HG03432 (cell line): ENCODE measurements around the gene CDR2L.
"Not testable (repeated sequence)": the region's sequence is repeated elsewhere in the genome, so short reads cannot be mapped to it uniquely, and the experiment has no call there.

Experiments used
- ATAC-seq: cut with Tn5 transposase; IDR thresholded peaks from one replicate; pipeline ENCODE4 v1.9.1; 2021; ENCODE audit warnings: mild to moderate bottlenecking, moderate library complexity; ENCODE audit not compliant: unreplicated experiment

Gene CDR2L

DNA sequence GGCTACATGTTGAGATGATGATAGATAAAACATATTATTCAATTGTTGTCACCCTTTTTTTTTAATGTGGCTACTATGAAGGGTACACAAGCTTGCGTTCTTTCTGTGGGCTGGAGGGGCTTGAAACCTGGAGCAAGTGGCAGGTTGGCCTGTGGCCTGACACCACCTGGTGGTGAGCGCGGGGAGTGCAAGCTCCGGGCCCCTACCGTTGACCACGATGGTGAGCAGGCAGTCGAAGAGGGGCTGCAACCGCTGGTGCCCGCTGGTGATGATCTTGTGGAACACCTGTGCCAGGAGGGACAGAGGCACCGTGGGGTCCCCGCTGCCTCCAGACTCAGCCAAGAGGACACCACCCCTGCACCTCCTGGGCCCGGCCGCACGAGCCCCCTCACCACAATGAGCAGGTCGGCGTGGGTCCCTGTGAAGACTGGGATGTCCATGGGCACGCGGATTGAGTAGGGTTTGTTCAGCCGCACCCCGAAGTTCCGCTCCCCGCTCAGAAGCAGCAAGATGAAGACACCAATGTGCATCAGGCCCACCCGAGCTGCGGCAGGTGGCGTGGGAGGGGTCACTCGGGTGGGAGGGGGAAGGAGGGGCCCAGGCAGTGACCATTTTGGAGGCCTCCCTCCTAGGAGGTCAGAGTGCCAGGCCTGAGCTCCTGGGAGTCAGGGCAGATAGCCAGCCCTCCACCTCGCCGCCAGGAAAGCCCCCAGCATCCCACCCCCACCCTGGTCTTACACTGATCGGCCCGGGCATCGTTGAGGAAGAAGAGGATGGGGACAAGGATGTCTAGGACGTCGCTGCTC lies 29.3 kb upstream of the CDR2L start:
- no peak for ATAC-seq

DNA sequence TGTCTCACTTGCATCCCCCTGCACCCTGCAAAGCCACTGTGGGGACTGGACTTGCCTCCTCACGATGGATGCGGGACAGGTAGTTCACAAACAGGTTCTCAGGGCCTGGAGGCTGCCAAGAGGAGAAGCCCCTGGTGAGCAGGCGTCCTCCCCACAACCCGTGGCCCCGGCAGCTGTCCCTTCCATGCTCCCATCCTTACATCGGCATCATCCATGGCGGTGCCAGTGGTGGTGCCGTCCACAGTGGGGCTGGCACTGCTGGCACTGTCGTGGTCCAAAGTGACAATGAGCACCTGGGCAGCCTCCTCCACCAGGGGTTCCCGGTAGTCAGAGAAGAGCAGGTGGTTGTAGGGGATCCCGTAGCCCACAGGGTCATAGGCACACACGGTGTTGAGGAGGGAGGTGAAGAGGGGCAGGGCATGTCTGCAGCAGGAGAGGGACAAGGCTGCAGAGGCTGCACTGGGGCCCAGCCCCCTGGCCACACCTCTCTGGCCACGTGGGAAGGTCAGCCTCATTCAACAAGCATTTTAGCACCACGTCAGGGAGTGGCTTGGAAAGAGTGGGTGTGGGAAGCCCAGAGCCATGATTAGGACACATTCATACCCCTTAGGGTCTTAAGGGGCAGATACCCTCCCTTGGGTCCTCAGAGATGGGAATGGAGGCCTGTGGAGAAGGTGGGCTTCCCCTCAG lies 27.5 kb upstream of the CDR2L start:
- ATAC-seq: no peak

DNA sequence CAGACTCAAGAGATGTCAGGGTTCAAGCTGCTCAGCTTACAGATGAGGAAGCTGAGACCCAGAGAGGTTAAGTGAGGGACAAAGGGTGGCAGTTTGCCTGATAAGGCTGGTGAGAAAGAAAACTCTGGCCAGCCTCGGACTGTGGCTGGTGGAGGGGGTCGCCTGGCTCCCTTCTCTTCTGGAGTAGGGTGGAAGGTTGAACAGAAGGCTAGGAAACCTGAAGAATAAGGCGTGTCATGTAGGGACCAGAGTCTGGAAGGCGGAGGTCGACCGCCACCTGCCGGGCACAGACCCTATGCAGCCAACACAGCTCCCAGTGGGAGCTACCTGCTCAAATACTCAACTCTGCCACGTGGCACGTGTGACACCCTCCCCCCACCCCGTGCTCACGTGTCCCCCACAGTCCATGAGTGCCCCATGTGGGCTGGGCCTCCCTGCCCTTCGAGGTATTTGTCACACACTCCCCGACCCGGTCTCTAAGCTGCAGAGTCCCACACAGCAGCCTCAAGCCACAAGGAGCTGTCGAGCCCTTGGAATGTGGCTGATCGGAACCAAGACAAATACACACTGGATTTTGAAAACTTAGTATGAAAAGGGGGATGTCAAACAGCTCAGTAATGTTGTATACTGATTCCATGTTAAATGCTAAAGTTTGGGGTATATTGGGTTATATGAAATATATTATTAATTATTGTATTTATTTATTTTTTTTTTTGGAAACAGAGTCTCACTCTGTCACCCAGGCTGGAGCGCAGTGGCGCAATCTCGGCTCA lies 26.7 kb upstream of the CDR2L start:
- ATAC-seq: no peak

DNA sequence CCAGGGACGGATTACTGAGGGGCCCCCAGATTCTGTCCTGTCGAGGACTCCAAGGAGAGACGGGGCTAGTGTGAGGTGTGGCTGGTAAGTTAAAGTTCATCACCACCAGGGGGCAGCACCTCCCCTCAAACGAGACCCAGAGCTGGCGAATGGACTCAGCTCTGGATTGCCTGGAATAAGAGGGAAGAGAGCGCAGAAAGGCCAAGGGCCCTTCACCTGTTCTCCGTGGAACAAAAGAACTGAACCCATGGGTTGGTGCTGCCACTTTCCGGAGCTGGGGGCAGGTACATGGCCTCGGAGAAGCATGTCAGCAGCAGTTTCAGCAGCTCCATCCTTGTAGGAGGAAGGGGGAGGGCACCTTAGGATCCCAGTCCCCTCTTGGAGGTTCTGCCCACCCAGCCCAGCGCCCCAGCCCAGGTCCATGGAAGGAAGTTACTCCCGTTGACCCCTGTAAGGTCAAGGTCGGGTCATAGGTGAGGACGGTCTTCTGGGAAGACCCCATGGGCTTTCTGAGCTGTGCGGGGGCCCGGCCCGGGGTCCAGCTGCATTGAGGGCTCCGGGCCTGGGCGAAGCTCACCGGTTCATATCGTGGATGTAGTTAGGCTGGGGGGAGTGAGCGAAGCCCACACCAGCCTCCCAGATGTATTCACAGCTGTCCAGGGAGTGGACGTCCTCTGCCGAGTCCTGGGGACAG lies 25.6 kb upstream of the CDR2L start:
- ATAC-seq: no peak

DNA sequence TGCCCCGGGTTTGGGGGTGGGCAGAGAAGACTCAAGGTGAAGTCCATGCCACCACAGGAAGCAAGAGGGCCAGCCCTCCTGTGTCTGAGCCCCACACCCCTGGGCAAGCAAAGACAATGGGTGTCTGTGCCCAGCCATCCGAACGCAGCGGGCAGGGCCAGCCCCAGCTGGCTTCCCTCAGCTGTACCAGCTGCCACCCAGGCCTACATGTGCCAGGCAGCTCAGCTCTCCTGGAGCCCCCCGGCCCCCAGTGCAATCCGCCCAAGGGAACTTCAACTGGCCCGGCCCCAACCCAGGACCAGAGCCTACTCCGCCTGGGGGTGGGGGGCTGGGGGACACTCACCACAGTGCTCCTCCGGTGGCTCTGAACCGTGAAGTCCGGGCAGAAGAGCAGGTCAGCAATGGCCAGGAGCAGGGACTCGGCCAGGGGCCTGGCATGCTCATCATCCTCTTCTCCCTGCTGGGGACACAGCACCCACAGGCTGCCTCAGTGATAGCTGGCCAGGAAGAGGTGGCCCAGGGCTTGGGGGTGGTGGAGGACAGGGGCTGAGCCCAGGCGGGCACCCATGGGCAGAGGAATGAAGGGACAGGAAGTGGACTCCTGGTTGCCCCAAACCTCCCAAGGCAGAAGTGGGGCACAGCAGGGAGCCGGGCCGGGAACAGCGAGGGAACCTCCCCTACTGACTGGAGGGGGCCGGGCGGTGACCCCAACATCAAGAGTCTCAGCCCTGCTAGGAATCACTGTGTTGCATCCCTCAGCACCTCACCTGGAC lies 24.6 kb upstream of the CDR2L start:
- ATAC-seq: no peak

DNA sequence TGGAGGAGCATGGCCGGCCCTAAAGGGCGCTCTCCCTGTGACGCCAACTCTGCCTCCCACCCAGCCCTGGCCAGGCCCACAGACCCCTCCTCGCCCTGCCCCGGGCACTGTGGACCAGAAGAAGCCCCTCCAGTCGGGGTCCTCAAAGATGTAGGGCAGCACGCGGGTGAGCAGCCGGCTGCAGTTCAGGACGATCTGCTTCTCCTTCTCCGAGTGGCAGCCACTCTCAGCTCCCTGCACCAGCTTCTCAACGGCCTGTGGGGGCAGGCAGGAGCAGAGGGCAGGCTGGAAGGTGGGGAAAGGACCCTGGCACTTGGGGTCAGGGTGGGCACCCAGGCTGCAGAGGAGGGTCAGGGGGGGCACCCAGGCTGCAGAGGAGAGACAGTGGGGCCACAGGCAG lies 23.8 kb upstream of the CDR2L start:
- no peak for ATAC-seq

DNA sequence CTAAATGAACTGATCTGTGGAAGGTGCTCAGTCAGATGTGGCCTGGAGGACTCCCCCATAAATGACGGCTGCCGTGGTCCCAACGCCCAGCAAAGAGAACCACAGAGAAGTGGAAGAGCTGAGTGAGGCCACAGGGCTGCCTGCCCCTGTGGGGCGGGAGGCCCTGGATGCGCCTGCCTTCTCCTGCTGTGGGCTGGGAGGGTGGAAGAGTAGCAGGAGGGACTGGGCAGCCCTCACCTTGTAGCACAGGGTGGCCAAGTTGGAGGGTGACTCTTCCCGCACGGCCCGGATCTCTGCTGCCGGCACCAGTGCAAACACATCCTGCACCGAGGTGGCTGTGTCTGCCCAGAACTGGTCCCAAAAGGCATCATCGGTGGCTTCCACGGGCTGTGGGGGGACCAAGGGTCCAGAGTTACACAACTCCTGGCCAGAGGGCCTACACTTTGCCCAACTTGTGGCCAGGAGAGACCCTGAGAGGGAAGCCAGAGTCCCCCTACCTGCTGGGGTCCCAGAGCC lies 23.1 kb upstream of the CDR2L start:
- ATAC-seq: no peak

DNA sequence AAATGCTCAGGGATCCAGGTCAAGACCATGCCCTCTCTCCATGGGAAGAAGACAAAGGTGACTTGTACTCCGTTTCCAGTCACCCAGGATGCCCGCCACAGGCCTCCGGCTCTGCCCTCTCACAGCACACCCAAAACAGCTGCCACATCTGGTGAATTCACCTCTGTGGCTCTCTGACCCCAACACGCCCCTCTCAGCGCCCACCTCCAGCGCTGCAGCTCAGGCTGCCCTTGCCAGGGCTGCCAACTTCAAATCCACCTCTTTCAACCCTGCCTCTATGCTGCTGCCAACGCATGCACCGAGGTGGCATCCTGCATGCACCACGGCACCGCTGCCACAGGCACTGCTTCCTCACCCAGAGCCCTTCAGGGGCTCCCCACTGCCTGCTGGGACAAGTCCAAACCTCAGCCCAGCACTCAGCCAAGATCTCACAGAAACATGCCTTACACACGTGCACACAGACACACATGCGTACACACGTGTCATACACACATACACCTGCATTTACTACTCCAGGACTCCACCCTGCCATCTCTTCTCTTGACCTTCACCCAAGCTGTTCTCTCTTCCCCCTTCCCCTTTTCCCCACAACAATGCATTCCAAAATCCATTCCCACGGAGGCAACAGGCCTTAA lies 22.3 kb upstream of the CDR2L start:
- no peak for ATAC-seq

DNA sequence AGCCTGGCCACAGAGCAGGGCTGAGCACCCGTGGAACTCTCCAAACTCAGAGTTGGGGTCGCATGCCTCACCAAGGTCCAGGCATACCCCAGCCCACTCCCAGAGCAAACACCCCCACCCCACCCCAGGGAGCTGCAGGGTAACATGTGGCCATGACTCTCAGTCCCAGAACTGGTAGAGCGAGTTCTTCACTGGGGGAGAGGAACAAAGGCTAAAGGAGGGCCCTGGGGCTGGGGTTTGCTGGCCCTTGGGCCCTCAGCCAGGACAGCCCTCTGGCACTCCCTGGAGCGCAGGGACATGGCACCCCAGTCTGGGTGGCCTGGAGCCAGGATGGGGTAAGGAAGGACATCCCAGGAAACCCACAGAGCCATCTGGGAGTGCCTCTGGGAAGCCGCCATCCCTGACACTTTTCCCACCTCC lies 19.1 kb upstream of the CDR2L start:
- ATAC-seq: no peak

DNA sequence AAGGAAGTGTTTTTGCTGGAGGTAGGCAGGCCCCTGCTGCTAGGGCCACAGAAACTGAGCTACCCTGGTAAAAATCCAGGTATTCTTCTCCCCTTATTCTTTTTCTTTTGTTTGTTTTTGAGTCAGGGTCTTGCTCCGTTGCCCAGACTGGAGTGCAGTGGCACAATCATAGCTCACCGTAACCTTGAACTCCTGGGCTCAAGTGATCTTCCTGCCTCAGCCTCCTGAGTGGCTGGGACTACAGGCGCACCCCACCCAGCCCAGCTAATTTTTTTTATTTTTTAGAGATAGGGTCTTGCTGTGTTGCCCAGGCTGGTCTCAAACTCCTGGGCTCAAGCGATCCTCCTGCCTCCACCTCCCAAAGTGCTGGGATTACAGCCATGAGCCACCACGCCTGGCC lies 17.9 kb upstream of the CDR2L start:
- not testable (repeated sequence) for ATAC-seq

DNA sequence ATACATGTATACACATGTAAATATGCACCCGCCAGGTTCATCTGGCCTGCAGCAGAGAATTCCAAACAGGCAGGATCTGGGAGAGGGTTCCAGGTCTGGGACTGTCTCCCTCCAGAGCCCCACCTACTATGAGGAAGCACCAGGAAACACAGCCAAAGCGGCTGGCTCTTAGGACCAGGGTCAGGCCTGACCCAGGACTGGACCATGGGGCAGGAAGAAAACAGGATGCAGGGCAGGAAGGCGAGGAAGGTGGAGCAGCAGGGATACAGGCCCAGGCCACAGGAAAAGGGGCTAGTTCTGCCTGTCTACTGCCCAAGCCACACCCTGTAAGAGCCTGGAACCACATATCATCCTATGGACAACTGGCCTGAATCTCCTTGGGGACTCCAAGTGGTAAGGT lies 17.0 kb upstream of the CDR2L start:
- ATAC-seq: no peak

DNA sequence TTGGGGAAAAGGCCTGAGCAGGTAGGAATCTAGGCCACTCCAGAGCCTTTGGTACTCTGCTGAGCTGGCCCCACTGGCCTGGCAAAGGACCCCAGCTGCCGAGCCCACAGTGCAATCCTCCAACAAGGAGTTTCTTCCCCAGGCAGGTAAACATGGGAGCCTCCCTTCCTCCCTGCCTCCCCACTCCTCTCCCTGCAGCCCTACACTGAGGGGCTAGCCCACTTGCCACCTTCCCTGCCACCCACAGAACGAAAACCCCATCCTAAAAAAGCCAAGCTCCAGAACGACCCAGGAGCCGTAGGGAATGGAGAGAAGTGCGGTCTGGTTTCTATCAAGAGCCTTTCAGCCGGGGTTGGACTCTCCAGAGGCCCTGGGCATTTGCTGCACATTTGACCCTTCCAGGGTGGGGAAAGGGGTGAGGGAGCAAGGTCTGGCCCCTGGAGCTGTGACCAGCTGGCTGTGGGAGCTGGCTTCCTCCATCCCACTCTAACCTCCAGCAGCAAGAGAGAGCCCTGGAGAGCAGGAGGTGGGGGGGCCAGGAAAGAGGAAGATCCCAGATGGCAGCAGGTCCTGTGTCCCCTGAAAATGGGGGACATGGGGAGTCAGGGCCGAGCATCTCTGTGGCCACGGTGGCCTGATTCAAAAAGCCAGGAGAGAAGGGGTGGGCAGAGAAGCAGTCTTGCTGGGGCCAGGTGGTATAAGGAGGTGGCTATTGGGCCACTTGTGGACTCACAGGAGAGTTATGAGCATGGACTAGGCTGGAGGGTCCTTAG lies 16.2 kb upstream of the CDR2L start:
- ATAC-seq: no peak

DNA sequence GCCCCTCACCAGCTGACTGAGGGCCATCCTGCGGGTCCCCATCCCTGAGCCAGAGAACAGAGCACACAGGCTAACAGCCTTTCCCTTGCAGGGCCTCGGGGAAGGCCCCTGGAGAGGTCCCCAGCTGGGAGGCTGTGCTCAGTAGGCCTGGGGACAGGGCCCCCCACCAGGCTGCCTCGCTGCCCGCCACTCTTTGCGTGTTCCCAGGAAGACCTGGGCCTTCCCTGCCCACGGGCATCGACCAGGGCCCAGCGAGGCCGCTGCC lies 15.7 kb upstream of the CDR2L start:
- ATAC-seq: no peak

DNA sequence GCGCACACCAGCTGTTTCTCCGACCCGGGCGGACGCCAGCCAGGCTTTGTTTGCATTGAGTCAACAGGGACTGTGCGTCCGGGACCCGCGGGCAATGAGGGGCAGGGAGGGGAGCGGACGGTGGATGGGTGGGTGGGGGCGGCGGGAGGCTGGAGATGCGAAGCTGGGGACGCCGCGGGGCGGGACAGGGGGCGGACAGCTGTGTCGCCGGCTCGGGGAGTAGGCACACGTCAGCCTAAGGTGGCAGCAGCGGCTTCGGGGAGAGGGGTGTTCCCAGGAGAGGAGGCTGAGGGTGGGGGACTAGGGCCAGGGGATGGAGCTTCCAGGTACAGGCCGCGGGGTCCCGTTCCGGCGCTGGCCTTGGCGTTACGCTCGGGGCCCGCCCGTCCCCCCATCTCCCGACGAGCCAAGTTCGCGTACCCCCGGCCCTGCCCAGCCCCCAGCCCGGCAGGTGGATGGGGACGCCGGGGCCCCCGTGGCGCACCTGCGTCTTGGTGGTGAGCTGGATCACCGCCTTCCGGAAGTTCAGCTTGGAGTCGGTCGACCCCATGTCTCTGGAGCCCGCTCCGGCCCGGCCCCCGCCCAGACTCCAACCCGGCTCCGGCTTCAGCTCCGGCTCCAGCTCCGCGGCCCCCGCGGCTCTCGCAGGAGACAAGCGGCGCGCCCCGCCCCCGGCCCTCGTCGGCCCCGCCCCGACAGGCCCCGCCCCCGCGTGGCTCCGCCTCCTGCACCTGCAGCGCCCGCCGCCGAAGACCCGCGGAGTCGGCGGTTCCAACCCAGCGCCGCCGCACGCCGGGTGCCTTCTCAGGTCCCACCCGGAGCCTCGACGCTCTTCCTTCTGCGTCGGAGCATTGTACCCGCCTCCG lies 15.1 kb upstream of the CDR2L start, which contains the start of gene HID1:
Gene HID1, minus strand, starts transcription at position 653 of the 866 bp plus-strand sequence. Its CDS starts 103 bp downstream, at position 550.
- no peak for ATAC-seq

DNA sequence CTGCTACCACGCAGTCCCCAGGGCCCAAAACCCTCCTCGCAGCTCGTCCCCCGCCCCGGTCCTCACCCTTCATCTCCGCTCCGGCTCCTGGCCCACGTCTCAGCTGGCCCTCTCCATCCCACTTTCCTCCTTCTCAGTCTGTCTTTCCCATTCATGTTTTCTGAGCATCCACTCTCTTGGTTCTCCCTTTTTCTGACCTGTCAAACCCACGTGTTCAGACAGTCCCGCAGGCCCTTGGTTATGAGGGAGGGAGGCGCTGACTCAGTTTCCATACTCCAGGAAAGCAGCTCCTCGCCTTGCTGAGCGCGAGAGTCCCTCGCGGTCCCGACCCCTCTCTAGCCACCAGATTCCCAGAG lies 14.5 kb upstream of the CDR2L start:
- no peak for ATAC-seq

DNA sequence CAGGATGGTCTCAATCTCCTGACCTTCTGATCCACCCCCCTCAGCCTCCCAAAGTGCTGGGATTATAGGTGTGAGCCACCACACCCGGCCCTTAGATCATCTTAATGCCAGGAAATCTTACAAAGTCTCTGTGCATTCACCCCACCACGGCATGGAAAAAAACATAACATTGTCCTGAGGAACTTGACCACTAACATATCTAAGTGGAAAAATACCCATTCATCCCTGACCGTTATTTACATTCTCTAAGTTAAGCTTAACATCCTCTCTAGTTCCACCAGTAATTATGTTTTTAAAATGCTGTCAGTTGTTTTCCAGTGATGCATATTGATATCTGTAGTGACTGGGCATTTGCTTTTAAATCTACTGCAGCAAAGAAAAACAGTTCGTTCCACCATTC lies 11.5 kb upstream of the CDR2L start:
- no peak for ATAC-seq

DNA sequence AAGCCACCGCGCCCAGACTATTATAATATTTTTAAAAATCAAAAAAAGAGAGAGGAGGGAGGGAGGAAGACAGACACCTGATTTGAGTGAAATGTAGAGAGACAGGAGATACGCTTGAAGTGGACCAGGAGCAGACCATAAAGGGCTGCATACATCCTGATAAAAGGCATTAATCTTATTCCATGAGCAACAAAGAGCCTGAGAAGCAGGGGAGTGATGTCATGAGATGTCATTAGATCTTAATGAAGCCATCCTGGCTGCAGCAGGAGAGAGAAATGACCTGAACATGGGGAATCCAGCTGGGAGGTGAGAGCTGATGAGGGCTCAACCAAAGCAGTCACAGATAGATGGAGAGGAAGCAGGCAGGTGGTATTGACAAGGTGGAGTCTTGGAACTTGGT lies 9.6 kb upstream of the CDR2L start:
- no peak for ATAC-seq

DNA sequence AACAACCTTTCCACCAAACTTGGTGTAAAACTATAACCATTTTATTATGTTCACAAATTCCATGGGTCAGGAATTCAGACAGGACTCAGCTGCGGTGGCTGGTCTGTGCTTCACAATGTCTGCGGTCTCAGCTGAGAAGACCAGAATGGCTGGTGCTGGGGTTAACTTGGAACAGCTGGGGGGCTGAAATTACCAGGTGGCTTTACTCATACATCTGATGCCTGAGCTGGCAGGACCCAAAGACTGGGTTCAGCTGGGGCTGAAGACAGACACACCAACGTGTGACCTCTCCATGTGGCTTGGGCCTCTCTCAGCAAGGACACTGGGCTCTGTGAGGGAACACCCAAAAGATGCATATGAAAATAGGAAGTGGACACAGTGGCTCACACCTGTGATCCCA lies 9.2 kb upstream of the CDR2L start:
- no peak for ATAC-seq
